HG02610 (cell line): ENCODE results near the gene PML.
"Not testable (repeated sequence)": the region's sequence is repeated elsewhere in the genome, so short reads cannot be mapped to it uniquely, and the experiment has no call there.

Experiments
- ATAC-seq: cut with Tn5 transposase; IDR thresholded peaks from one replicate; pipeline ENCODE4 v1.9.1; 2021; ENCODE audit warnings: mild to moderate bottlenecking, moderate library complexity; ENCODE audit not compliant: unreplicated experiment

The PML gene

DNA sequence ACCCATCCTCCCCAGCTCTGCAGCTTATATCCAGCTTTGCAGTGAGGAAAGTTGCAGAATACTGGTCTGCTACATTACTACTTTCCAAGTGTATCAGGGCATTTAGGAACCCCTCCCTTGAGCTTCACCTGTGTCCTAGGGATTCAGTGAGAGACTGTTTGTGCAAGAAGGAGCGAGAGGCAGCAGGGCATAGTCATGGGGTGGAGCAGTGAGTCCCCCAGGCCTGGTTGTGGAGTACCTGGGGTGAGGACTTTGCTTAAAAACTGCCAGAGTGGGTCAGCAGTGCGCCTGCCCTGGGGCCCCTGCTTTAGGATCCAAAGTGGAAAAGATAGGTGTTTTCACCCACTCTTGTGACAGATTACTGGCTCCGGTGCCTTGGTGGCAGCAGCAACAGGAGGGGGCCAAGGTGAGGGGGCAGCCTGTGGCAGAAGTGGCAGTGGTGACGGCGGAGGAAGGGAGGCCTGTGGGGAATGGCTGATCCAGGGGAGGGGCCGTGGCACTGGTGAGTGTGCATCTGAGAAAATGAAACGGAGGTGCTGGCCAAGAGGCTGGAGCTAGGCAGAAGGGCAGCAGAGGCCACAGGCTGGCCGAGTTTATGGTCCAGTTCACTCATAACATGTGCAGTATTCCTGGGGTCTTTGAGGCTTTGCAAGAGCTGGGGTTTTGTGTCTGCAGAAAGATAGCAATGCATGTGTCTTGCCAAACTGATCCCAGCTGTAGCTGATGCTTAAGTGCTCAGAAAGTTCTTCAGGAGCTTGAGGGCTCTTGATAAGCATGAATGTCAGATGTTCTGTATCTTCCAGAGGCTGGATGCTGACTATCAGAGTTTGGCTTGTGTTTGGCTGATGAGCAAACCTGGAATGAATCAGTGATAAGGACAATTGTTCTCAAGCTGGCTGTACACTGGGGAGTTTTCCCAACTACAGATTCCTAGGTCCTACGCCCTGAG, 44.5 kb downstream of the PML start:
- no peak for ATAC-seq

DNA sequence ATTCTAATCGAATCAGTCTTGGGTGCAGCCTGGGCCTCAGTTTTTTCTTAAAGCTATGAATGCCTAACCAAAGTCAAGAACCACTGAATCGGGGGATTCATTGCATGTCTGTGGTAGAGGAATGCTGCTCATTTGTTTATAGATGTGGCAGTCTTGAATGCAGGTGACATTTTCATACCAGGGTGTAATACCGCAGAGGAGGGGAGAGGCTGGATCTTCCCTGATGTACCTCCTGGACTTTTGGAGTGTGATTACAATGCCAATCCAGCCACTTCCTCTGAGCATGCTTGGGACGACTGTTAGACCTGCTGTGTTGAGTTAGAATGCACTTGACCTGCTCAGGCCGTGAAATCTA, 45.1 kb downstream of the PML start:
- no peak for ATAC-seq

DNA sequence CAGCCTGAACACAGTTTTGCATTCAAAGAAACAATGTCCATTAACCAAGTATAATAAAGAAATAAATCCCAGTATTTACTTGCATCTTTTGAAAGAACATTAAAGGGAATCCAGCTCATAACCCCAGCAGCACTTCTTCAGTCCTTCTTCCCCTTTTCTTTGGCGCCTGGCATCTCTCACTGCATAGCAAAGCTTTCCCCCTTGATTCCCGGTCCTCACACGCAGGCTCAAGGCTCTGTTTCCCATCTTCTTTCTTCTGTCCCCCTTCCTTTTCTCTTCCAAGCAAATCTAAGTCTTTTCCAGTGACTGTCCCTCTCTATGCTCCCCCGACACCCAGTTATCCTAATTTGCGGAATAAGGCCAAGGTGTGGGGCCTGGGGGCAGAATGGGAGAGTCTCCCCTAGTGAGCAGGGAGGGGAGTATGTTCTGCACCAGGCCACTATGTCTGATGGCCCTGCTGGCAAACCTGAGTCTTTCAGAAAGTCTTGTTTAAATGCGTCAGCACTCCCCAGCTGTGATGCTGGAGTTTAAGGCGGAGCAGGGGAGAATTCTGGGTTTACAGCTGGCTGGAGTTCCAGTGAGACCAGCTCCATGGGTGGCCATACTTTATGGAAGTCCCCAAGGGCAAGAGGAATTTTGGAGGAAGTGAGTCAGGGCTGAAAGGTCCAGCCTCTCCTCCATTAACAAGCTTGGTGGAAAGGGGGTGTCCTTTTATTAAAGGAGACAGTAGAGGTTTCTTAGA, 45.8 kb downstream of the PML start:
- ATAC-seq = no peak

DNA sequence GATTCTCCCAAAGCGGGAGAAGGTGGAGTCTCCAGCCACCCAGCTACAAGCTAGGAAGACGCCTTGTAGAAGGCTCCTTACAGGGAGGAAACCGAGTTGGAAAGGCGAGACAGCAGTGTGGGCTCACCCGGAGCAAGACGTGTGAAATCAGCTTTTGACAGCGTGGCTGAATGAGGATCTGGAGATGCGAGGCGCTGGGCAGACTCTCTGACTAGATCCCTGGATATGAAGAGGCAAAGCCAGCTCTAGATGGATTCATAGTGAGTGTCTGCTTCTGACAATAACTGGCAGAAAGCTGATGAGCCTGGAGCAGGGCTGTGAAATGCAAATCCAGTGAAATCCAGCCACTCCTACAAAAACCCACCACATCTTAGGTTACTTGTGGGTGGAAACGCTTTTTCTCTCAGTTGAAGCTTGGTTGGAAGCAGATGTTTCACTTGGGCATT, 46.8 kb downstream of the PML start:
- no peak for ATAC-seq

DNA sequence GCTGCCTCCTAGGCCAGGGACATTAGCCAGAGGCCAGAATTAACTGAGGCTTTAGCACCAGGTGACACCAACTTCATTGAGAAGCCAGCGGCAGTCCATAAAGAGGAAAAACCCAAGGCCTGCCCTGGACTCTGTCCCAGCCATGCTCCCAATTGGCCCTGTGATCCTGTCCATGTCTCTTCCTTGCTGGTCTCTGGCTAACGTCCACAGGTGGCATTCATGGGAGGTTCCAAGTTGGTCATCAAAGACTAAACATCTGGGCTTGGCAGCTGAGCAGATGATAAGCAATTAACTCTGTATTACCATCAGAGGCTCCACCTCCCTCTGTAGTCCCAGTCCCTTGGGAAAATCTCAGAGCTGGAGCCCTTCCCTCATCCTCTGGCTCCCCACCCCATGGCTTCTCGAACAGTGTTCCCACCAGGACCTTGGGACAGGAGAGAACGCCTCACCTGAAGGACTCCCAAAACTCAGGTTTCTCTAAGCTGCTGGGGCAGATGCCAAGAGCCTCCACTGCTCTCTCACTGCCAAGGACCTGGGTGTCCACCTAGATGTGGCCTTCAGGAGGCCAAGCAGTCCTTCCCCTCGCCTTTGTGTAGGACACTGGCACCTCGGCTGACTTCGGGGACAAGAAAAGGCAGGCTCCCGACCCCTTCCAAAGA, 47.4 kb downstream of the PML start:
- no peak for ATAC-seq

DNA sequence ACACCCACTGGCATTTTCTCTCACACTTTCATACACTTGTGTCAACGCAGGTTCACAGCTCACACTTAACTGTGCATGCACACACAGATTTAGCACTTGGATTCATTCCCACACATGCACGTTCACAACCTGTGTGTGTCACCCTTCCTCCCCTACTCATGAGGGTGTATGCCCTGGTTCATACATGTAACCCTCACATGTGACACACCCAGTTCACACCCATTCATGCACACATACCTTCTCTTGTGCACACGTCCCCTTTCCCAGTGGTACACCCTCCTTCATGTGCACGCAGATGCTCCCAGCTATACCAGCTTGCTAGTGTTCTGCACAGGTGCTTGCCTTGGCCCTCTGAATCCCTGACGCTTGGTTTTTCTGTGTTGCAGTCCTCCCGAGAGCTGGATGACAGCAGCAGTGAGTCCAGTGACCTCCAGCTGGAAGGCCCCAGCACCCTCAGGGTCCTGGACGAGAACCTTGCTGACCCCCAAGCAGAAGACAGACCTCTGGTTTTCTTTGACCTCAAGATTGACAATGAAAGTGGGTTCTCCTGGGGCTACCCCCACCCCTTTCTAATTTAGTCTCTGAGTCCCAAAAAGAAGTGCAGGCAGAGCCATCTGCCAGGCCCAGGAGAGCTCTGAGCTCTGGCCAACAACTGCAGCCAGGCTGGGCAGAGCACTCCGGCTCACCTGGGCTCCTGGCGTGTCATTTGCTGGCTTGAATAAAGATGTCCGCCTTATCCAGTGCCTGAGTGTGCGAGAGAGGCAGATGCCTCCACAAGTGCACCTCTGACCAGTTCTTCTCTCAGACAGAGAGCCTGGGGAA, 48.3 kb downstream of the PML start:
- no peak for ATAC-seq

DNA sequence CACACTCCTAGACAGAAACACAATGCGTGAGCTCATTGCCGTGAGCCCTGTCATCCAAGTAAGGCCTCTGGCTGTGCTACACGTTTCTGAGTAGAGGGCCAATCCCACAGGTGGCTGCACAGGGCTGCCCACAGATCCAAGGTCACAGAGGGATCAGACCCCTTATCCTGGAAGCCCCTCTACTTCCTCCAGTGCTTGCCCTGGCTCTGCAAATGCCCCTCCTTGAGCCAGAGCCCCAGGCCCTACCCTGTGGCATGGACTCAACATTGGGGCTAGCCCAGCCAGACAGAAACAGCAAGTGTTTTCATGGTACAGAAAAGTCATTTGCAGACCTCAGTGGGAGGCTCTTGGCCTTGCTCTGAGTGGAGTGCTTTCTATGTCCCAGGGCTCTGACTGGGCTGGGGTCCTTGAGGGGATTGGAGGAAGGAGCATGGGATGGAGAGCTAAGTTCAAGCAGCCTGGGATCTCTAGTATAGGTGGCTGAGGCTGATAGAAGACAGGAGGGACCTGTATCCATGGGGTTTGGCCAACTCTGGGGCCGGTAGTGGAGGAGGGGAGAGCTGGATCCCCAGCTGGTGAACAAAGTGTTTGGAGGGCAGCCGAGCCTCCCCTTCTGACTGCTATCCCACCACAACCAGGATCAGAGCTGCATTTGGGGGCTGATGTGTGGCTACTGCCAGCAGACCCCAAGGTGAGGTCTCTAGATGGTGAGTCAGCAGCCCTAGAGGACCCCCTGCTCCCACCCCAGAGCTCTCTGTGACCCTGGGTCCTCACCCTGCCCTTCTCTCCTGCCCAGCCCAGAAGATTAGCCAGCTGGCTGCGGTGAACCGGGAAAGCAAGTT, 49.1 kb downstream of the PML start:
- ATAC-seq = no peak

DNA sequence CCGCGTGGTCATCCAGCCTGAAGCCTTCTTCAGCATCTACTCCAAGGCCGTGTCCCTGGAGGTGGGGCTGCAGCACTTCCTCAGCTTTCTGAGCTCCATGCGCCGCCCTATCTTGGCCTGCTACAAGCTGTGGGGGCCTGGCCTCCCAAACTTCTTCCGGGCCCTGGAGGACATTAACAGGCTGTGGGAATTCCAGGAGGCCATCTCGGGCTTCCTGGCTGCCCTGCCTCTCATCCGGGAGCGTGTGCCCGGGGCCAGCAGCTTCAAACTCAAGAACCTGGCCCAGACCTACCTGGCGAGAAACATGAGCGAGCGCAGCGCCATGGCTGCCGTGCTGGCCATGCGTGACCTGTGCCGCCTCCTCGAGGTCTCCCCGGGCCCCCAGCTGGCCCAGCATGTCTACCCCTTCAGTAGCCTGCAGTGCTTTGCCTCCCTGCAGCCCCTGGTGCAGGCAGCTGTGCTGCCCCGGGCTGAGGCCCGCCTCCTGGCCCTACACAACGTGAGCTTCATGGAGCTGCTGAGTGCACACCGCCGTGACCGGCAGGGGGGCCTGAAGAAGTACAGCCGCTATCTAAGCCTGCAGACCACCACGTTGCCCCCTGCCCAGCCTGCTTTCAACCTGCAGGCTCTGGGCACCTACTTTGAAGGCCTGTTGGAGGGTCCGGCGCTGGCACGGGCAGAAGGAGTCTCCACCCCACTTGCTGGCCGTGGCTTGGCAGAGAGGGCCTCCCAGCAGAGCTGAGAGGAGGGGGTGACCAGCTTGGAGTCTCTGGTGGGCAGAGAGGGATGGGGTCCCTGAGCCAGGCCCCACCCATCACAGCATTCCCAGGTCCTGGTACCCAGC, 50.0 kb downstream of the PML start:
- no peak for ATAC-seq

DNA sequence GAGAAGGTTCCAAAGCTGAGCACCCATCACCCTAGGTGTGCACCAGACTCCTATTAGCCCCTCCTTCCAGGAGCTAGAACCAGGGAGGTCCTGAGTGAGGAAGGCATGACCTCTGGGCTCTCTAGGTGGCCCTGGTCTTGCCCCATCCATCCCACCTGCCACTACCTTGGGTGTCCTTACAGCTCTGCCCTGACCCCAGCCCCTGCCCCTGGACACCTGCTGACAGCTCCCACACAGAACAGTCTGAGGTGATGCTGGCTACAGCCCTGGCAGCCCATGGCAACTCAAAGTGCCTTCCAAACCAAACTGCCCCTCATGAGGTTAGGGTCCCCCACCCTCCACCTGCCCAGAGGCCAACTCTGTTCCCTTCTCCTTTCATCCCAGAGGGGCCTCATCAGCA, 50.7 kb downstream of the PML start:
- ATAC-seq = no peak

DNA sequence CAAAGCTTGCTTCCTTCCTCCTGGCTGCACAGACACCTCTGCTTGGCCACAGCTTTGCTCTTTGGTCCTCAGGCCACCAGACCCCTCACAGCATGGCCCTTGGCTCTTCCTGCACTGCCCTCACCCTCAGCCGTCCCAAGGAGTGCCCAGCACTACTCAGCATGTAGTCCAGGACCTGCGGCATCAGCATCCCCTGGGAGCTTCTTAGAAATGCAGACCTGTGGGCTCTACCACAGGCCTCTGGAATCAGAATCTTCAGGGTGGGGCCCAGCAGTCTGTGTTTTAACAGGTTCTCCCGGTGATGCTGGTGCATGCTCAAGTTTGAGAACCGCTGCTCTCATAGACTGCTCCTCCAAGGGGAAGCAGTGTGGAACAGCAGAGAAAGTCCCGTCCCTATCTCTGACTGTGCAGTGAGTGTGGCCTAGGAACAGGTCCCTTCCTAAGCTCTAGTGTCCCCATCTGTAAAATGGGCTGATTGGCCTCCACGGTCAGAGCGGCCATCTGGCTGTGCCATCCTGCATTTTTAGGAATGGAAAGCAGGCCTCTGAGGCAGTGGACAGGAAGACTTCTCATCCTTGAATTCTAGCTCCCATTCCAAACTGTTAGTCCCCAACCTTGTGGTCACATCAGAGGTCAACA, 51.2 kb downstream of the PML start:
- ATAC-seq = no peak

DNA sequence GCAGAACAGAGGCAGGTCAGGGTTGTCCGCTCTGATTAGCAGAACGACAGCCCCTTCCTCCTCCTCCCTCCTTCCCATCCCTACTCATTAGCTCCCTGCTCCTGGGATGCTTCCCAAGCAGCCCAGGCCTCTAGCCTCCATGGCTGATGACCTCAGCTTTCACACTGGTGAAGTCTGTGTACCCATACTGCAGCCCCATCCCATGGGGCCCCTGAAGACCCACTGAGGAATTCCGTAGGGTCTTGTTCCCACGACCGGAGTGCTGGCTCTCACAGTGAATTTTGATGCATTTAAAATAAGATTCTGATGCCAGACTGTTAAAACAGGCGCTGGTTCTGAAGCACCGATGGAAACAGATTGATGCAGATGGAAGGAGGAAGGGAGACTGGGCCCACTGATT, 51.8 kb downstream of the PML start:
- no peak for ATAC-seq

DNA sequence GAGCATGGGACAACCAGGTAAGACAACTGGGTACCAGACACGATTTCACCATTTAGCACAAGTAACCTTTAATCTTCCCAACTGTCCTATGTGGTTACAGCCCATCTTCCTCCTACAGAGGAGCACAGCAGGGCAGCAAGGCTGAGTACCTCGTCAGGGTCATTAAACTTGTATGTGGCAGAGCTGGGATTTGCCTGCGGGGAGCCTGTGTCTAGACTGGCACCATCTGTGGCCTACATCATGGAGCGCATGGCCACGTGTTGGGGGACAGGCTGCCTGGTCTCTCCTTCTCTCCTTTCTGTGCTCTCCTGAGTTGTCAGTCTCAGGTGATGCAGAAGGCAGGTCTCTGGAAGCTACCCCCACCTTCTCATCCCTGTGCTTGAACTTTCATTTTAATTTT, 55.6 kb downstream of the PML start:
- ATAC-seq = no peak

DNA sequence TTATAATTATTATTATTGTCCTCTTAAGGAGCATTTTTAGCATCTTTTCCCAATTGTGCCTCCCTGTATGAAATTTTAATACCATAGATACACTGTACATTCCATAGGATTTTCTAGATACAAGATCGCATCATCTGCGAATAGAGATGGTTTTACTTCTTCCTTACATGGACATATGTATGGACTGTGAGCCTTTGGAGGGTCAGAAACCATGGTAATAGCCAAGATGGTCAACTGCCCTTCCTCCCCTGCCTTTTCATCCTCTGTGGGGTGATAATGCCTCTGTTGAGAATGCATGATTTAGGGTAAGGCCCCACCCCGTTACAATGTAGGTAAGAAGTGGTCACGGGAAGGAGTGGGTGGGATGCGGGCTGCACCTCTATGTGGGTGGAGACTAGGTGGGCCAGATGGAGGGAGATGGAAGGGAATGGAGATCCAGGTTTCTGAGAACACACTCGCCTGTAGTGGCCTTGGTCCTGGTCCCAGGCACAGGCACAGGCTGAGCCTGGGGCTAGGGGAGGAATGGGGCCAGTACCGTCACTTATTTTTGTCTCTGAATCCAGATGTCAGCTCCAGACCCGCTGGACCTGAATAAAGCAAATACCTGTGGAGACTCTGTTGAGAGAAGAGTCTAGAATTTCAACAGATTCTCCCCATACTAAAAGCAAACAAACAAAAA, 56.2 kb downstream of the PML start:
- no peak for ATAC-seq

DNA sequence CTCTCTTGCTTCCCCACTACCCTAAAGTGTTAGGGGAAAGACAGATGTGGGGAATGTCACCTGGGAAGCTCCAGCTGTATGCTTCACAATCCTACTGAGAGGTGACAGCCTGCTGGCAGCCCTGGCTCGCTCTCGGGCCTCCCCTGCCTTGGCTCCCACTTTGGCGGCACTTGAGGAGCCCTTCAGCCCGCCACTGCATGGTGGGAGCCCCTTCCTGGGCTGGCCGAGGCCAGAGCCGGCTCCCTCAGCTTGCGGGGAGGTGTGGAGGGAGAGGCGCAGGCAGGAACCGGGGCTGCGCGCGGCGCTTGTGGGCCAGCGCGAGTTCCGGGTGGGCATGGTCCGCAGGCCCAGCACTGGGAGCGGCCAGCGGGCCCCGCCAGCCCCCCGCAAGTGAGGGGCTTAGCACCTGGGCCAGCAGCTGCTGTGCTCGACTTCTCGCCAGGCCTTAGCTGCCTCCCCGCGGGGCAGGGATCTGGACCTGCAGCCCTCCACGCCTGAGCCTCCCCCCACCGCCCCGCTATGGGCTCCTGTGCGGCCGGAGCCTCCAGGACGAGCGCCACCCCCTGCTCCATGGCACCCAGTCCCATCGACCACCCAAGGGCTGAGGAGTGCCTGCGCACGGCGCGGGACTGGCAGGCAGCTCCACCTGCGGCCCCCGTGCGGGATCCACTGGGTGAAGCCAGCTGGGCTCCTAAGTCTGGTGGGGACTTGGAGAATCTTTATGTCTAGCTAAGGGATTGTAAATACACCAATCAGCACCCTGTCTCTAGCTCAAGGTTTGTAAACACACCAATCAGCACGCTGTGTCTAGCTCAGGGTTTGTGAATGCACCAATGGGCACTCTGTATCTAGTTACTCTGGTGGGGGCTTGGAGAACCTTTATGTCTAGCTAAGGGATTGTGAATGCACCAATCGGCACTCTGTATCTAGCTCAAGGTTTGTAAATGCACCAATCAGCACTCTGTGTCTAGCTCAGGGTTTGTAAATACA, 58.0 kb downstream of the PML start:
- not testable (repeated sequence) for ATAC-seq

DNA sequence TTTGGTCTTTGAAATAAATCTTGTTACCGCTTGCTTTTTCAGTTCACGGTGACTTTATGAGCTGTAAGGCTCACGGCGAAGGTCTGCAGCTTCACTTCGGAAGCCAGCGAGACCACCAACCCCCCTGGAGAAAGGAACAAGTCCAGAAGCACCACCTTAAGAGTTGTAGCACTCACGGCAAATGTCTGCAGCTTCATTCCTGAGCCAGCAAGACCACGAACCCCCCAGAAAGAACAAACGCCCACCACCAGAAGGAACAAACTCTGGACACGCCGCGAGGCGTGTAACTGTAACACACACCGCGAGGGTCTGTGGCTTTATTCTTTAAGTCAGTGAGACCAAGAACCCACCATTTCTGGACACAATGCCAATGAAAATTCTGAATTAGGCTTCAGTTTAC, 59.0 kb downstream of the PML start:
- ATAC-seq = no peak

DNA sequence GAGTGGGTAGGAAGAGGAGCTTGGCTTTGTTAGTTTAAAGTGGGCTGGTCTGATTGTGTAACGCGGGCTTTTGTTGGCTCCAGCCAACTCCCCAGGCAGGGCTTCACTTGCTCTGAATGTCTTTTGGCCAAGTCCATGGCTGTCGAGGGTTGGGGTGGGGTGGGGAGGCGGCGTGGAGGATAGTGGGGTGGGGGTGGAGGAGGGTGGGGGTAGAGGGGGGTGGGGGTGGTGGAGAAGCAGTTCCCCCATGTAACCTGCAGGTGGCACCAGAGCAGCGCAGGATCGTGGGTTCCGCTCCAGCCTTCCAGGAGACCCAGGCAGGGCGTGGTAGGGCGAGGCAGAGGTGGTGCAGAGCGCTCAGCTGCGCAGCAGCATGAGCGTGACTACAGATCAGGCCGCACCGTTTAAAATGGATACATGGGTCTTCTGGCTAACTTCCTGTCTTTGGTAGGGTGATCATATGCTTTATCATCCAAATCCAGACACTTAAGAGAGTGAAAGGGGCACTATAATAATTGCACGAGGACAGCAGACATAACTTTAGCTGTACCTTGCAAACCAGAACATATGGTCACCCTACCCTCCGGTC, 59.5 kb downstream of the PML start:
- ATAC-seq = no peak
